ENCODE data around the gene TRPM2. TPM values are rescaled to one million over a fixed set of nuclear protein-coding genes. Genes with fewer than 3 reads are reported as not detected.

The TRPM2 gene
- total and polyA plus RNA-seq, 12 donors, result 0.34 to 8.5 (median 1.2) TPM

GRCh38 chr21:44484498-44485253 is 131.3 kb downstream of the TRPM2 start:
- Histone ChIP-seq H3K9me3 (peaks cover 0 to 8% (median 0%) of the 10 kb centered on the region in 11 donors), H3K27ac (no peak overlapping the region), H3K27me3 (peaks cover 0 to 26% (median 13%) of the 10 kb centered on the region in 7 donors), H3K36me3 (no peaks in the 10 kb centered on the region), H3K4me1 (no peaks in the 10 kb centered on the region), H3K4me3 (no peak overlapping the region)
- intact Hi-C loops (cut with DNase I), result no loop called here
- 82 to 92% methylated on average over 18 to 43 of the region's 43 CpGs for WGBS, 2 donors
- no peak for TF ChIP-seq CTCF (IDR thresholded peaks at IDR 0.05)
- DNase-seq (no peak), ATAC-seq (no peak)

GRCh38 chr21:44485254-44485793 is 131.9 kb downstream of the TRPM2 start:
- Histone ChIP-seq H3K36me3 (no peaks in the 10 kb centered on the region), H3K27me3 (peaks cover 0 to 26% (median 13%) of the 10 kb centered on the region in 7 donors), H3K4me3 (peak overlapping the region in 4 of 10 donors; percentile 5 to 45 (median 16)), H3K9me3 (peaks cover 0 to 8% (median 0%) of the 10 kb centered on the region in 11 donors), H3K4me1 (no peaks in the 10 kb centered on the region), H3K27ac (peak overlapping the region in 1 of 10 donors; percentile 13)
- TF ChIP-seq CTCF (IDR thresholded peaks at IDR 0.05), result peak in 1 of 9 donors; percentile 33
- ATAC-seq, result peak in 6 of 8 donors; percentile 19 to 80 (median 74)
- DNase-seq, result no peak
- 67 to 72% methylated on average over 25 of the region's 25 CpGs for WGBS, 2 donors
- intact Hi-C loops (cut with DNase I), result no loop called here

- intact Hi-C loops (cut with DNase I), result no loop called here
- 65 to 69% methylated on average over 10 of the region's 10 CpGs for WGBS, 2 donors
- H3K27ac ChIP-seq, result peak overlapping the region in 1 of 10 donors; percentile 13
- DNase-seq (no peak), ATAC-seq (no peak)
- peak overlapping the region in 4 of 10 donors; percentile 5 to 45 (median 16) for H3K4me3 ChIP-seq
- TF ChIP-seq CTCF (IDR thresholded peaks at IDR 0.05), result no peak
- H3K36me3 ChIP-seq, result no peaks in the 10 kb centered on the region
- peaks cover 0 to 26% (median 14%) of the 10 kb centered on the region in 7 donors for H3K27me3 ChIP-seq
- H3K4me1 ChIP-seq, result no peaks in the 10 kb centered on the region
- peaks cover 0 to 8% (median 0%) of the 10 kb centered on the region in 11 donors for H3K9me3 ChIP-seq
Observed at GRCh38 chr21:44485796-44486195, 132.4 kb downstream of the TRPM2 start.

- H3K27me3 ChIP-seq, result peaks cover 0 to 26% (median 17%) of the 10 kb centered on the region in 7 donors
- no peak for TF ChIP-seq CTCF (IDR thresholded peaks at IDR 0.05)
- no peaks in the 10 kb centered on the region for H3K36me3 ChIP-seq
- no peaks in the 10 kb centered on the region for H3K4me1 ChIP-seq
- H3K4me3 ChIP-seq, result peak overlapping the region in 1 of 10 donors; percentile 45
- 81 to 89% methylated on average over 16 of the region's 16 CpGs for WGBS, 2 donors
- no peak overlapping the region for H3K27ac ChIP-seq
- peaks cover 0 to 8% (median 0%) of the 10 kb centered on the region in 11 donors for H3K9me3 ChIP-seq
- intact Hi-C loops (cut with DNase I), result no loop called here
- ATAC-seq (no peak), DNase-seq (no peak)
Observed at GRCh38 chr21:44486302-44486701, 132.9 kb downstream of the TRPM2 start.

All from heart right ventricle (tissue), 16 donors.